HL-60/S4 treated with retinoic acid at 250 ng/mL for 4 days and 3 days (cell line): ENCODE data around the gene CLSTN1.

Experiments
- in situ Hi-C: fragments of 300-500 bp; cut with MboI; formaldehyde crosslinking; loops from 2 replicates; pipeline ENCODE4 v1.7.0; 2022; ENCODE audit warnings: low sequenced_read_pairs

CLSTN1 gene

GRCh38 chr1:9719978-9720722 is 103.6 kb downstream of the CLSTN1 start:
- in situ Hi-C loops = loop anchor here (10.0 kb wide), 1 partner anchor 85 kb away; no protein-coding TSS in a partner anchor

- in situ Hi-C loops = loop anchor here (10.0 kb wide), 1 partner anchor 83 kb away; no protein-coding TSS in a partner anchor
These were observed 105.6 kb downstream of the CLSTN1 start for GRCh38 chr1:9718006-9718680.

GRCh38 chr1:9717193-9718005 is 106.4 kb downstream of the CLSTN1 start:
- in situ Hi-C loops = loop anchor here (10.0 kb wide), 1 partner anchor 83 kb away; no protein-coding TSS in a partner anchor

GRCh38 chr1:9716404-9717192 is 107.2 kb downstream of the CLSTN1 start:
- in situ Hi-C loops = loop anchor here (10.0 kb wide), 1 partner anchor 82 kb away; no protein-coding TSS in a partner anchor

GRCh38 chr1:9715536-9716226 is 108.1 kb downstream of the CLSTN1 start:
- in situ Hi-C loops = loop anchor here (10.0 kb wide), 1 partner anchor 81 kb away; no protein-coding TSS in a partner anchor

GRCh38 chr1:9714257-9714718 is 109.5 kb downstream of the CLSTN1 start:
- in situ Hi-C loops = loop anchor here (10.0 kb wide), 1 partner anchor 79 kb away; no protein-coding TSS in a partner anchor

- in situ Hi-C loops = loop anchor here (10.0 kb wide), 1 partner anchor 78 kb away; no protein-coding TSS in a partner anchor
These were observed 111.0 kb downstream of the CLSTN1 start for GRCh38 chr1:9712767-9713166.

- in situ Hi-C loops = loop anchor here (10.0 kb wide), 1 partner anchor 77 kb away; no protein-coding TSS in a partner anchor
These were observed 112.2 kb downstream of the CLSTN1 start for GRCh38 chr1:9711466-9712020.

GRCh38 chr1:9710037-9710436 is 113.7 kb downstream of the CLSTN1 start:
- in situ Hi-C loops = loop anchor here (10.0 kb wide), 1 partner anchor 75 kb away; no protein-coding TSS in a partner anchor

GRCh38 chr1:9706178-9706577 is 117.6 kb downstream of the CLSTN1 start:
- in situ Hi-C loops = no loop called here

- in situ Hi-C loops = no loop called here
These were observed 118.2 kb downstream of the CLSTN1 start for GRCh38 chr1:9705337-9706093.

GRCh38 chr1:9703681-9704080 is 120.1 kb downstream of the CLSTN1 start:
- in situ Hi-C loops = no loop called here

- in situ Hi-C loops = no loop called here
These were observed 120.6 kb downstream of the CLSTN1 start for GRCh38 chr1:9703165-9703509.

- in situ Hi-C loops = no loop called here
These were observed 122.1 kb downstream of the CLSTN1 start for GRCh38 chr1:9701665-9702064.

- in situ Hi-C loops = no loop called here
These were observed 123.4 kb downstream of the CLSTN1 start for GRCh38 chr1:9700340-9700739.

GRCh38 chr1:9699361-9699760 is 124.4 kb downstream of the CLSTN1 start:
- in situ Hi-C loops = no loop called here

- in situ Hi-C loops = no loop called here
These were observed 127.0 kb downstream of the CLSTN1 start for GRCh38 chr1:9696793-9697192.

GRCh38 chr1:9691691-9692090 is 132.1 kb downstream of the CLSTN1 start:
- in situ Hi-C loops = no loop called here

GRCh38 chr1:9691108-9691445 is 132.7 kb downstream of the CLSTN1 start:
- in situ Hi-C loops = no loop called here
